H1 (cell line): ENCODE results near the gene FGD5. TPM values are rescaled to one million over a fixed set of nuclear protein-coding genes. Genes with fewer than 3 reads are reported as not detected.

ENCODE experiments used
- CTCF ChIA-PET: fragments of 300-600 bp; sonication (Branson Sonifier 250); formaldehyde crosslinking; loops from one replicate; lab custom pipeline; 2021; ENCODE audit not compliant: partially characterized antibody; lab: Charles Lee
- POLR2A ChIA-PET: fragments of 300-600 bp; sonication (Branson Sonifier 250); formaldehyde crosslinking; loops from one replicate; lab custom pipeline; 2021; ENCODE audit warnings: inconsistent platforms; ENCODE audit not compliant: partially characterized antibody; lab: Charles Lee
- DNase-seq, 2 experiments: peaks; one replicate each; pipeline versions ENCODE4 v3.0.0 to v3.0.0-alpha.2; 2010 to 2022; ENCODE audit warnings: low spot score in 2 of 2, low read depth in 1 of 2, mixed read lengths in 1 of 2
- FAIRE-seq: peaks from 2 replicates; lab custom pipeline; 2011; peaks lifted over from hg19 to GRCh38; lab: Jason Lieb, UNC
- H2AFZ ChIP-seq: 2 replicates; pipeline ENCODE4 v1.8.1; 2012; ENCODE audit warnings: low read length, inconsistent platforms
- H2AK5ac ChIP-seq: 2 replicates; pipeline ENCODE4 v1.6.1; 2013; ENCODE audit warnings: low read depth, low read length
- H2BK120ac ChIP-seq: replicated peaks from 2 replicates; pipeline ENCODE3; 2013; ENCODE audit warnings: low read depth, low read length, inconsistent platforms
- H2BK12ac ChIP-seq: 2 replicates; pipeline ENCODE4 v1.6.1; 2013; ENCODE audit warnings: low read depth, low read length
- H2BK15ac ChIP-seq: 2 replicates; pipeline ENCODE4 v1.6.1; 2013; ENCODE audit warnings: low read length
- H2BK20ac ChIP-seq: 2 replicates; pipeline ENCODE4 v1.6.1; 2013; ENCODE audit warnings: low read length
- H2BK5ac ChIP-seq: 2 replicates; pipeline ENCODE4 v1.6.1; 2013; ENCODE audit warnings: low read depth, low read length
- H3K14ac ChIP-seq: 2 replicates; pipeline ENCODE4 v1.6.1; 2013; ENCODE audit warnings: inconsistent platforms; ENCODE audit not compliant: insufficient read length
- H3K18ac ChIP-seq: 2 replicates; pipeline ENCODE4 v1.6.1; 2013; ENCODE audit warnings: low read length; ENCODE audit errors: extremely low read depth
- H3K23ac ChIP-seq: 2 replicates; pipeline ENCODE4 v1.6.1; 2013; ENCODE audit warnings: inconsistent platforms; ENCODE audit not compliant: insufficient read length
- H3K23me2 ChIP-seq: 2 replicates; pipeline ENCODE4 v1.6.1; 2013; ENCODE audit warnings: low read depth, low read length
- H3K27ac ChIP-seq: 2 replicates; pipeline ENCODE4 v1.6.1; 2011; ENCODE audit warnings: low read depth, low read length, inconsistent platforms
- H3K27me3 ChIP-seq, 4 experiments: replicated peaks in 1 of 4; 1 replicate in 1 of 4; 2 replicates in 3 of 4; pipeline versions ENCODE4 v1.6.1 to v1.8.1; 2011 to 2013; ENCODE audit warnings: low read length in 3 of 4, mild to moderate bottlenecking in 3 of 4, inconsistent platforms in 2 of 4, mixed read lengths in 2 of 4, moderate library complexity in 1 of 4; ENCODE audit not compliant: control insufficient read depth in 3 of 4, insufficient read depth in 3 of 4; ENCODE audit errors: extremely low read depth in 1 of 4
- H3K36me3 ChIP-seq, 4 experiments: 2 replicates each; pipeline versions ENCODE4 v1.6.1 to v1.8.1; 2011 to 2013; ENCODE audit warnings: mild to moderate bottlenecking in 4 of 4, low read length in 3 of 4, moderate library complexity in 2 of 4, control low read depth in 1 of 4, inconsistent platforms in 1 of 4; ENCODE audit not compliant: insufficient read depth in 4 of 4, control insufficient read depth in 2 of 4
- H3K4ac ChIP-seq: replicated peaks from 2 replicates; pipeline ENCODE3; 2013; ENCODE audit warnings: low read length, low read depth, mixed read lengths, inconsistent platforms; ENCODE audit not compliant: insufficient read length
- H3K4me1 ChIP-seq, 4 experiments: replicated peaks in 1 of 4; 1 replicate in 1 of 4; 2 replicates in 3 of 4; pipeline versions ENCODE4 v1.6.1 to v1.8.1; 2011 to 2013; ENCODE audit warnings: low read length in 3 of 4, inconsistent platforms in 2 of 4, mixed read lengths in 1 of 4; ENCODE audit not compliant: insufficient read depth in 4 of 4, control insufficient read depth in 3 of 4
- H3K4me2 ChIP-seq, 2 experiments: 2 replicates each; pipeline versions ENCODE4 v1.6.1 to v1.8.1; 2011 to 2013; ENCODE audit warnings: low read depth in 2 of 2, low read length in 2 of 2, control low read depth in 1 of 2, inconsistent platforms in 1 of 2, mild to moderate bottlenecking in 1 of 2; ENCODE audit not compliant: insufficient read depth in 1 of 2
- H3K4me3 ChIP-seq, 4 experiments: fragments of 200-600, 300-600 bp in 1 of 4; sonication (generic), shearing (Covaris generic), sonication (Bioruptor Twin) in 1 of 4; 2 replicates each; pipeline versions ENCODE4 v1.5.1 to v1.8.1; 2011 to 2016; ENCODE audit warnings: low read length in 4 of 4, low read depth in 3 of 4, control low read depth in 2 of 4, inconsistent platforms in 2 of 4, mild to moderate bottlenecking in 2 of 4, mixed read lengths in 1 of 4, moderate library complexity in 1 of 4; ENCODE audit not compliant: insufficient read depth in 2 of 4; ENCODE audit errors: extremely low read depth in 1 of 4
- H3K56ac ChIP-seq: replicated peaks from 2 replicates; pipeline ENCODE3; 2013; ENCODE audit warnings: low read depth, mild to moderate bottlenecking, mixed read lengths, low read length, inconsistent platforms; ENCODE audit not compliant: insufficient read length
- H3K79me1 ChIP-seq: 2 replicates; pipeline ENCODE4 v1.6.1; 2013; ENCODE audit warnings: low read depth, low read length, control low read depth
- H3K79me2 ChIP-seq, 2 experiments: 2 replicates each; pipeline versions ENCODE4 v1.6.1 to v1.8.1; 2012 to 2013; ENCODE audit warnings: low read length in 2 of 2, mild to moderate bottlenecking in 2 of 2, inconsistent platforms in 1 of 2; ENCODE audit not compliant: insufficient read depth in 2 of 2, control insufficient read depth in 1 of 2
- H3K9ac ChIP-seq, 4 experiments: replicated peaks in 1 of 4; 1 replicate in 1 of 4; 2 replicates in 3 of 4; pipeline versions ENCODE4 v1.6.1 to v1.8.1; 2011 to 2013; ENCODE audit warnings: low read depth in 3 of 4, low read length in 3 of 4, control low read depth in 2 of 4, mild to moderate bottlenecking in 2 of 4, moderate library complexity in 2 of 4, inconsistent platforms in 1 of 4; ENCODE audit errors: extremely low read depth in 1 of 4
- H3K9me3 ChIP-seq, 2 experiments: 2 replicates each; pipeline versions ENCODE4 v1.6.1 to v1.8.1; 2012 to 2013; ENCODE audit warnings: mild to moderate bottlenecking in 2 of 2, moderate library complexity in 2 of 2, control low read depth in 1 of 2, inconsistent platforms in 1 of 2, low read depth in 1 of 2, low read length in 1 of 2, mixed read lengths in 1 of 2; ENCODE audit not compliant: insufficient read depth in 2 of 2
- H4K20me1 ChIP-seq, 2 experiments: replicated peaks in 1 of 2; 2 replicates each; pipeline versions ENCODE3 to v1.8.1; 2011 to 2013; ENCODE audit warnings: inconsistent platforms in 2 of 2, low read length in 2 of 2, mild to moderate bottlenecking in 1 of 2; ENCODE audit not compliant: insufficient read depth in 2 of 2, control insufficient read depth in 1 of 2
- H4K5ac ChIP-seq: 2 replicates; pipeline ENCODE4 v1.6.1; 2013; ENCODE audit warnings: low read length, low read depth, mixed read lengths, inconsistent platforms; ENCODE audit not compliant: insufficient read length
- H4K8ac ChIP-seq: 2 replicates; pipeline ENCODE4 v1.8.0; 2013; ENCODE audit warnings: mild to moderate bottlenecking, moderate library complexity, low read length, inconsistent platforms; ENCODE audit not compliant: insufficient read depth; ENCODE audit errors: extremely low read depth
- H4K91ac ChIP-seq: replicated peaks from 2 replicates; pipeline ENCODE3; 2013; ENCODE audit warnings: low read length, mixed read lengths, inconsistent platforms; ENCODE audit not compliant: insufficient read length
- BACH1 ChIP-seq: IDR thresholded peaks from 2 replicates; pipeline ENCODE4 v1.6.1; 2012; ENCODE audit warnings: low read length, improper control_type of control experiment
- BRCA1 ChIP-seq: IDR thresholded peaks from 2 replicates; pipeline ENCODE4 v1.6.1; 2012; ENCODE audit warnings: low read depth, low read length, improper control_type of control experiment
- CBX8 ChIP-seq: fragments of 300-800, 300-1000 bp; sonication (generic); IDR thresholded peaks from 2 replicates; pipeline ENCODE4 v1.7.1; 2016; ENCODE audit warnings: low read depth, low read length, borderline replicate concordance
- KDM5A ChIP-seq: fragments of 200-600 bp; IDR thresholded peaks from 2 replicates; pipeline ENCODE4 v1.7.1; 2012; ENCODE audit warnings: mild to moderate bottlenecking, low read length, inconsistent platforms, mixed read lengths
- RAD21 ChIP-seq, 2 experiments: IDR thresholded peaks in 1 of 2; conservative IDR thresholded peaks in 1 of 2; 2 replicates each; pipeline ENCODE4 v1.6.1; 2011; ENCODE audit warnings: low read depth in 2 of 2, low read length in 2 of 2, improper control_type of control experiment in 1 of 2, inconsistent platforms in 1 of 2, mild to moderate bottlenecking in 1 of 2, moderate library complexity in 1 of 2
- SIX5 ChIP-seq: IDR thresholded peaks from 2 replicates; pipeline ENCODE4 v1.6.1; 2011; ENCODE audit warnings: mild to moderate bottlenecking, low read depth, low read length
- TAF1 ChIP-seq: IDR thresholded peaks from 2 replicates; pipeline ENCODE4 v1.6.1; 2011; ENCODE audit warnings: mild to moderate bottlenecking, low read depth, low read length
- TBP ChIP-seq: IDR thresholded peaks from 2 replicates; pipeline ENCODE4 v1.6.1; 2011; ENCODE audit warnings: low read depth, low read length, improper control_type of control experiment
- YY1 ChIP-seq: IDR thresholded peaks from 2 replicates; pipeline ENCODE4 v1.6.1; 2011; ENCODE audit warnings: low read depth, mild to moderate bottlenecking, low read length
- ZNF274 ChIP-seq: IDR thresholded peaks from 2 replicates; pipeline ENCODE4 v1.7.0; 2012; ENCODE audit warnings: low read length, borderline replicate concordance; ENCODE audit errors: extremely low read depth
- WGBS, 2 experiments: shearing (Covaris generic) in 1 of 2; methylation state at CpG; one replicate each; pipeline versions ENCODE4 v1.1.6 to v1.1.7; 2013 to 2015; ENCODE audit warnings: low lambda C conversion rate in 2 of 2, mixed read lengths in 2 of 2, inconsistent platforms in 1 of 2, low coverage in 1 of 2, missing lambda C conversion rate in 1 of 2; ENCODE audit not compliant: insufficient replicate concordance in 2 of 2, insufficient coverage in 1 of 2, insufficient read length in 1 of 2; ENCODE audit errors: extremely low coverage in 1 of 2, missing lambda C conversion rate in 1 of 2; 5-methylcytosine and 5-hydroxymethylcytosine counted together
- polyA plus RNA-seq, 7 experiments: library from polyadenylated mRNA; depleted of rRNA in 3 of 7; stranded (reverse) in 5 of 7; unstranded in 2 of 7; fragments of >200 nt in 5 of 7; fragments of 200-250 nt in 2 of 7; gene quantifications; 1 replicate in 5 of 7; 2 replicates in 1 of 7; 4 replicates in 1 of 7; pipeline versions ENCODE4 v1.2.1 to v1.2.3, GENCODE V29; 2011 to 2013; ENCODE audit warnings: missing spikeins in 2 of 7, mixed read lengths in 2 of 7
- total RNA-seq: library from RNA; stranded (reverse); fragmentation: NEBNext Ultra II Directional; extraction: Animal tissue kit (Norgen Biotek cat#: 25700); gene quantifications from 2 replicates; pipeline ENCODE4 v1.2.1, GENCODE V29; 2021
- TF ChIP-seq, protein P1 (sequence below), 3 experiments: IDR thresholded peaks; 1 replicate in 2 of 3; 2 replicates in 1 of 3; pipeline versions ENCODE4 v1.5.1 to v1.6.1; 2011; ENCODE audit warnings: low read length in 3 of 3, mild to moderate bottlenecking in 3 of 3, inconsistent platforms in 2 of 3, low read depth in 1 of 3, moderate library complexity in 1 of 3; ENCODE audit not compliant: insufficient read depth in 1 of 3; ENCODE audit errors: control extremely low read depth in 1 of 3
- TF ChIP-seq, protein P2 (sequence below): IDR thresholded peaks from 2 replicates; pipeline ENCODE4 v1.6.1; 2011; ENCODE audit warnings: low read depth, mild to moderate bottlenecking, low read length; ENCODE audit not compliant: insufficient read depth

FGD5 gene
- total and polyA plus RNA-seq, 2 of the 8 experiments (the other 6 are each of a cell fraction or from before 2014, with no cell fraction given): 4.7 to 14.3 TPM

GRCh38 chr3:14911651-14912050 lies 92.9 kb downstream of the FGD5 start:
- Histone ChIP-seq H3K9me3 (no peaks in the 10 kb centered on the region), H2BK20ac (no peak overlapping the region), H4K20me1 (no peaks in the 10 kb centered on the region), H3K27ac (no peak overlapping the region), H3K4me1 (no peaks in the 10 kb centered on the region; a peak in 2 of 7 replicates), H3K23ac (no peak overlapping the region), H2BK12ac (no peak overlapping the region), H3K18ac (no peak overlapping the region), H3K79me1 (no peaks in the 10 kb centered on the region), H4K5ac (no peak overlapping the region), H3K14ac (no peak overlapping the region), H3K4me2 (no peak overlapping the region), H3K23me2 (no peaks in the 10 kb centered on the region), H2BK15ac (no peak overlapping the region), H3K4ac (no peak overlapping the region), H3K79me2 (no peaks in the 10 kb centered on the region), H3K4me3 (no peak overlapping the region), H4K8ac (no peak overlapping the region), H3K36me3 (no peaks in the 10 kb centered on the region), H2AFZ (no peak overlapping the region), H2BK5ac (no peak overlapping the region), H3K27me3 (no peaks in the 10 kb centered on the region), H2AK5ac (no peak overlapping the region), H4K91ac (no peak overlapping the region), H3K9ac (no peak overlapping the region), H2BK120ac (no peak overlapping the region), H3K56ac (no peak overlapping the region)
- DNase-seq: no peak
- WGBS, 2 experiments: 93% methylated on average over 11 of the region's 11 CpGs; no CpG with 5 or more reads in 1 of the 2 experiments
- POLR2A ChIA-PET: no interaction called here
- CTCF ChIA-PET: interaction anchor here (0.7 to 21.0 kb wide), 8 partner anchors 10 to 129 kb away, joined by 3 to 337 read pairs (median 56); no protein-coding TSS in a partner anchor
- FAIRE-seq: no peak
- TF ChIP-seq TAF1 (no peak), YY1 (no peak), TBP (no peak), ZNF274 (no peak), SIX5 (no peak), CBX8 (no peak), KDM5A (no peak), RAD21 (IDR thresholded peaks at IDR 0.05 in 1 of 2, conservative IDR thresholded peaks at IDR 0.05 in 1 of 2; ENCODE audit: low read depth in 2 of 2, low read length in 2 of 2) (no peak), BACH1 (no peak), BRCA1 (no peak)
- TF ChIP-seq, protein P1, sequence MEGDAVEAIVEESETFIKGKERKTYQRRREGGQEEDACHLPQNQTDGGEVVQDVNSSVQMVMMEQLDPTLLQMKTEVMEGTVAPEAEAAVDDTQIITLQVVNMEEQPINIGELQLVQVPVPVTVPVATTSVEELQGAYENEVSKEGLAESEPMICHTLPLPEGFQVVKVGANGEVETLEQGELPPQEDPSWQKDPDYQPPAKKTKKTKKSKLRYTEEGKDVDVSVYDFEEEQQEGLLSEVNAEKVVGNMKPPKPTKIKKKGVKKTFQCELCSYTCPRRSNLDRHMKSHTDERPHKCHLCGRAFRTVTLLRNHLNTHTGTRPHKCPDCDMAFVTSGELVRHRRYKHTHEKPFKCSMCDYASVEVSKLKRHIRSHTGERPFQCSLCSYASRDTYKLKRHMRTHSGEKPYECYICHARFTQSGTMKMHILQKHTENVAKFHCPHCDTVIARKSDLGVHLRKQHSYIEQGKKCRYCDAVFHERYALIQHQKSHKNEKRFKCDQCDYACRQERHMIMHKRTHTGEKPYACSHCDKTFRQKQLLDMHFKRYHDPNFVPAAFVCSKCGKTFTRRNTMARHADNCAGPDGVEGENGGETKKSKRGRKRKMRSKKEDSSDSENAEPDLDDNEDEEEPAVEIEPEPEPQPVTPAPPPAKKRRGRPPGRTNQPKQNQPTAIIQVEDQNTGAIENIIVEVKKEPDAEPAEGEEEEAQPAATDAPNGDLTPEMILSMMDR (IDR thresholded peaks at IDR 0.05; ENCODE audit: control extremely low read depth in 1 of 3, insufficient read depth in 1 of 3, low read depth in 1 of 3, low read length in 3 of 3): no peak
- TF ChIP-seq, protein P2, sequence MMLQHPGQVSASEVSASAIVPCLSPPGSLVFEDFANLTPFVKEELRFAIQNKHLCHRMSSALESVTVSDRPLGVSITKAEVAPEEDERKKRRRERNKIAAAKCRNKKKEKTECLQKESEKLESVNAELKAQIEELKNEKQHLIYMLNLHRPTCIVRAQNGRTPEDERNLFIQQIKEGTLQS: no peak
